ENCODE measurements around the gene RPS10. TPM values are rescaled to one million over a fixed set of nuclear protein-coding genes. Genes with fewer than 3 reads are reported as not detected.

The RPS10 gene
- total RNA-seq, 2 donors from 2014 or later = 1,206 to 1,361 TPM

DNA sequence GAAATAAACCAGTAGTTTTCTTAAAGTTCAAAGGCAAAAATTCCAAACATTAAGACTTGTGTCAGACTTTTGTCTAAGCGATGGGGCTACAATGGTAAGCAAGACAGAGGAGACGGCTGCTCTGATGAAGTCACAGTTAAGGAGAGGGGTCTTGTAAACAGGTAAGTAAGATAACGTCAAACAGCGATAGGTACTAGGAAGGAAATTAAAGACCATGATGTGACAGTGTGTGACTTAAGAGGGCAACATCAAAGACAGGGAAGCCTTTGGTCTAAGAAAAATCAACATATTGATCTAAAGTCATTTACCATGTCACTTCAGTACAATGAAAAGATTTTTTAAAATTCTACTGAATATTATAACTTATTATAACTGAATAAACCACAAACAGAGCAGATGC, 56.5 kb downstream of the RPS10 start:
- TF ChIP-seq, protein P1, sequence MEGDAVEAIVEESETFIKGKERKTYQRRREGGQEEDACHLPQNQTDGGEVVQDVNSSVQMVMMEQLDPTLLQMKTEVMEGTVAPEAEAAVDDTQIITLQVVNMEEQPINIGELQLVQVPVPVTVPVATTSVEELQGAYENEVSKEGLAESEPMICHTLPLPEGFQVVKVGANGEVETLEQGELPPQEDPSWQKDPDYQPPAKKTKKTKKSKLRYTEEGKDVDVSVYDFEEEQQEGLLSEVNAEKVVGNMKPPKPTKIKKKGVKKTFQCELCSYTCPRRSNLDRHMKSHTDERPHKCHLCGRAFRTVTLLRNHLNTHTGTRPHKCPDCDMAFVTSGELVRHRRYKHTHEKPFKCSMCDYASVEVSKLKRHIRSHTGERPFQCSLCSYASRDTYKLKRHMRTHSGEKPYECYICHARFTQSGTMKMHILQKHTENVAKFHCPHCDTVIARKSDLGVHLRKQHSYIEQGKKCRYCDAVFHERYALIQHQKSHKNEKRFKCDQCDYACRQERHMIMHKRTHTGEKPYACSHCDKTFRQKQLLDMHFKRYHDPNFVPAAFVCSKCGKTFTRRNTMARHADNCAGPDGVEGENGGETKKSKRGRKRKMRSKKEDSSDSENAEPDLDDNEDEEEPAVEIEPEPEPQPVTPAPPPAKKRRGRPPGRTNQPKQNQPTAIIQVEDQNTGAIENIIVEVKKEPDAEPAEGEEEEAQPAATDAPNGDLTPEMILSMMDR (IDR thresholded peaks at IDR 0.05) = no peak
- TF ChIP-seq POLR2A (IDR thresholded peaks at IDR 0.05) = no peak
- intact Hi-C loops (cut with DNase I) = no loop called here
- ATAC-seq = no peak

More for the DNA sequence above, 56.5 kb downstream of the RPS10 start:
- no peaks in the 10 kb centered on the region for H3K9me3 ChIP-seq
- no peak overlapping the region for H3K4me3 ChIP-seq
- 67 to 82% methylated on average over 4 of the region's 4 CpGs for WGBS, 2 donors
- no peak for DNase-seq
- no peaks in the 10 kb centered on the region for H3K36me3 ChIP-seq (replicated peaks in 1 of 2; ENCODE audit: insufficient read depth in 1 of 2, low read depth in 2 of 2)
- peak overlapping the region in 1 of 4 donors; percentile 48 for H3K27ac ChIP-seq
- no peaks in the 10 kb centered on the region for H3K4me1 ChIP-seq
- H3K27me3 ChIP-seq = no peaks in the 10 kb centered on the region

Other genes starting within 250 kb of the RPS10 start
- 10 to 100 TPM; 22.6 to 27.7 TPM for gene HMGA1, start 189.2 kb downstream of the RPS10 start, total RNA-seq
- gene SMIM29, start 177.1 kb downstream of the RPS10 start, total RNA-seq = 10 to 100 TPM in 1 of 2 donors, 1 to 10 TPM in 1; 8.6 to 21.5 TPM
- 10 to 100 TPM; 14.2 to 22.1 TPM for gene NUDT3, start 33.4 kb downstream of the RPS10 start, total RNA-seq
- under 1 TPM in 1 of 2 donors, not detected in 1; 0.52 TPM for gene PACSIN1, start 40.0 kb upstream of the RPS10 start, total RNA-seq
- gene SPDEF, start 130.3 kb upstream of the RPS10 start, total RNA-seq = not detected

Data from body of pancreas (tissue), 4 donors.